Body of pancreas (tissue), 4 donors: Measurements from ENCODE around the gene MRPL11.

Source experiments
- CTCF ChIP-seq, 7 experiments: fragments of 450-650 bp in 4 of 7; fragments of 200-600 bp in 3 of 7; sonication (generic) in 3 of 7; IDR thresholded peaks; one replicate each; pipeline ENCODE4 v1.5.1; 2016 to 2019; ENCODE audit warnings: antibody characterized with exemption in 7 of 7
- POLR2A ChIP-seq, 3 donors: fragments of 450-650 bp; IDR thresholded peaks; one replicate each; pipeline ENCODE4 v1.6.1; 2016; ENCODE audit warnings: antibody characterized with exemption in 3 of 3, mild to moderate bottlenecking in 2 of 3

GRCh38 chr11:66464916-66465315 lies 26.3 kb upstream of the MRPL11 start:
- TF ChIP-seq CTCF (IDR thresholded peaks at IDR 0.05) = no peak
- TF ChIP-seq POLR2A (IDR thresholded peaks at IDR 0.05) = no peak
